C4-2B (cell line): ENCODE measurements around the gene PIGL.
A peak's percentile ranks its signal among the peaks of the same experiment; 100 is the strongest.

ENCODE experiments used
- H3K27ac ChIP-seq: fragments of 450-650 bp; 2 replicates; pipeline ENCODE4 v1.5.1; 2017
- ZFX ChIP-seq: fragments of 450-650 bp; IDR thresholded peaks from 2 replicates; pipeline ENCODE4 v1.6.1; 2017
- TF ChIP-seq, protein P1 (sequence below): fragments of 450-650 bp; conservative IDR thresholded peaks from 2 replicates; pipeline ENCODE4 v1.5.1; 2017; ENCODE audit warnings: mild to moderate bottlenecking

PIGL gene

DNA sequence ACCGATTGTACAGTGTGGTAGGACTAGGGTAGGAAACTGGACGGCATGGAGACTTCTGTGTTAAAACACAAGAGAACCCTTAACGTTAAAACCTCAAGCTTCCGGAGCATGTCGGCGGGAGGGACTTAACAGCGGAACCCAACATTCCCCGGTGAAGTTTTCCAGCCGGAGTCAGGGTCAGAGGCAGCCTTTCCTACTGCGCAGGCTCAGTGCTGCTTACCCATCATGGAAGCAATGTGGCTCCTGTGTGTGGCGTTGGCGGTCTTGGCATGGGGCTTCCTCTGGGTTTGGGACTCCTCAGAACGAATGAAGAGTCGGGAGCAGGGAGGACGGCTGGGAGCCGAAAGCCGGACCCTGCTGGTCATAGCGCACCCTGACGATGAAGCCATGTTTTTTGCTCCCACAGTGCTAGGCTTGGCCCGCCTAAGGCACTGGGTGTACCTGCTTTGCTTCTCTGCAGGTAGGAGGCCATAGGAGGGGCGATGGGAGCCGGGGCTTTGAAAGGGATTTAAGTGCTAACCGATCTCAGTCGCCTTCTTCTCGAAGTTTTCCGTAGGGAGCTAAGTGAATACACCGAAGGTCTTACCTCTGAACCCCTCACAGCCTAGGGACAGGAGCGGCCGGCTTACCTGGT, at the start of gene PIGL:
PIGL (plus strand) TSS at position 209 of the 634 bp plus-strand sequence; CDS start at position 226, 17 bp downstream.
- peak within 1 kb of the TSS; percentile 97 for H3K27ac ChIP-seq
- TF ChIP-seq, protein P1, sequence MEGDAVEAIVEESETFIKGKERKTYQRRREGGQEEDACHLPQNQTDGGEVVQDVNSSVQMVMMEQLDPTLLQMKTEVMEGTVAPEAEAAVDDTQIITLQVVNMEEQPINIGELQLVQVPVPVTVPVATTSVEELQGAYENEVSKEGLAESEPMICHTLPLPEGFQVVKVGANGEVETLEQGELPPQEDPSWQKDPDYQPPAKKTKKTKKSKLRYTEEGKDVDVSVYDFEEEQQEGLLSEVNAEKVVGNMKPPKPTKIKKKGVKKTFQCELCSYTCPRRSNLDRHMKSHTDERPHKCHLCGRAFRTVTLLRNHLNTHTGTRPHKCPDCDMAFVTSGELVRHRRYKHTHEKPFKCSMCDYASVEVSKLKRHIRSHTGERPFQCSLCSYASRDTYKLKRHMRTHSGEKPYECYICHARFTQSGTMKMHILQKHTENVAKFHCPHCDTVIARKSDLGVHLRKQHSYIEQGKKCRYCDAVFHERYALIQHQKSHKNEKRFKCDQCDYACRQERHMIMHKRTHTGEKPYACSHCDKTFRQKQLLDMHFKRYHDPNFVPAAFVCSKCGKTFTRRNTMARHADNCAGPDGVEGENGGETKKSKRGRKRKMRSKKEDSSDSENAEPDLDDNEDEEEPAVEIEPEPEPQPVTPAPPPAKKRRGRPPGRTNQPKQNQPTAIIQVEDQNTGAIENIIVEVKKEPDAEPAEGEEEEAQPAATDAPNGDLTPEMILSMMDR, result no peak
- TF ChIP-seq ZFX, result peak; percentile 66; the same call in 1 of the 2 replicates

DNA sequence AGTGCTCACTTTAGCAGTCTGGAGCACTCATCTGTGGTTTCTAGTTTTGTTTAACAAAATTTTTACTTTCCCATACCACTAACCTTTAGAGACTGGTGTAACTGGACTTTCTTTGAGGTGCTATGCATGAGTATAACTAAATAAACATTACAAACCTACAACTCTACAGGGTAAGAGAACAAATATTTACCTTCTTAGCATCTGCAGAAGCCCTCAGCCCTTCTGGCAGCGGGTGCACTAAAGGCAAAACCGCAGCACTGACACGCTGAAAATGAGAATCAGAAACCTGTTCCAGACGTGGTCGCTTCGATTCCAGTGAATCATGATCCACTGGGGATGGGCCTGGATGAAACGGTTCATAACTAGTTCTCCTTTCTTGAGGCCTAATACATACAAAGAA, 45.4 kb upstream of the PIGL start:
- no peak for TF ChIP-seq ZFX
- TF ChIP-seq, protein P1, result no peak
- peak overlapping the region; percentile 7; the same call in 1 of the 2 replicates for H3K27ac ChIP-seq

DNA sequence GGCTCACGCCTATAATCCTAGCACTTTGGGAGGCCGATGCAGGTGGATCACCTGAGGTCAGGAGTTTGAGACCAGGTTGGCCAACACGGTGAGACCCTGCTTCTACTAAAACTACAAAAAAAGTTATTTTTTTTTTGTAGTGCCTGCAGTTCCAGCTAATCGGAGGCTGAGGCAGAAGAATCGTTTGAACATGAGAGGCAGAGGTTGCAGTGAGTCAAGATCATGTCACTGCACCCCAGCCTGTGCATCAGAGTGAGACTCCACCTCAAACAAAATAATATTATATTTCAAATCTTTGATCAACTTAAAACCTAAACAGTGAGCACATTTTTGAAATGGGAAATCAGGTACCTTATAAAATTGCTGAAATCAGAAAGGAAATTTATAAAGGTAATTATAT, 38.2 kb upstream of the PIGL start:
- H3K27ac ChIP-seq, result no peak overlapping the region
- no peak for TF ChIP-seq ZFX
- TF ChIP-seq, protein P1, result no peak

DNA sequence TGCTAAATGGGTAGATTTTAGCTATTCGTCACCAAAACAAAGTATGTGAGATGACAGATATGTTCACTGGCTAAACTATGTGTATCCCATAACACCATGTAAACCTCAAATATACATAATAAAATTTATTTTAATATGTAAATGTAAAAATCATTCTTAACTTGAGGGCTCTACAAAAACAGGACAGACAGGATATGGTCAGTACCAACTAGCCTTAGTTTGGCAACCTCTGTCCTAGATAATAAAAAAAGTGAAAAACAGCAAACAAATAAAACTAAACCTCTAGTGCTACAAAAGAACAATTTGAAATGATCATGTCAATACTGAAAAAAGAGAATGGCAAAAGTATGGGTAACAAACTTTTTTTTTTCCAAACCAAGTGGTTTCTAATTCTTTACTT, 35.4 kb upstream of the PIGL start:
- no peak overlapping the region for H3K27ac ChIP-seq
- TF ChIP-seq, protein P1, result no peak
- no peak for TF ChIP-seq ZFX

DNA sequence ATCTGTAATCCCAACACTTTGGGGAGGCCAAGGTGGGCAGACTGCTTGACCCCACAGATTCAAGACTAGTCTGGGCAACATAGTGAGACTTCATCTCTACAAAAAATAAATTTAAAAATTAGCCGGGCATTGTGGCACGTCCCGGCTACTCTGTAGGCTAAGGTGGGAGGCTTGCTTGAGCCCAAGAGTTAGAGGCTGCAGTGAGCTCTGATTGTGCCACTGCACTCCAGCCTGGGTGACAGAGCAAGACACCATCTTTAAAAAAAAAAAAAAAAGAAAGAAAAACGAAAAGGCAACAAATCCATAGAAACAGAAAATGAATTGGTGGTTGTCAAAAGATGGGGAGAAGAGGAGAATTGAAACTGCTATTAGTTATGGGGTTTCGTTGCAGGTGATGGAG, 29.4 kb upstream of the PIGL start:
- no peak overlapping the region for H3K27ac ChIP-seq
- TF ChIP-seq, protein P1, result no peak

DNA sequence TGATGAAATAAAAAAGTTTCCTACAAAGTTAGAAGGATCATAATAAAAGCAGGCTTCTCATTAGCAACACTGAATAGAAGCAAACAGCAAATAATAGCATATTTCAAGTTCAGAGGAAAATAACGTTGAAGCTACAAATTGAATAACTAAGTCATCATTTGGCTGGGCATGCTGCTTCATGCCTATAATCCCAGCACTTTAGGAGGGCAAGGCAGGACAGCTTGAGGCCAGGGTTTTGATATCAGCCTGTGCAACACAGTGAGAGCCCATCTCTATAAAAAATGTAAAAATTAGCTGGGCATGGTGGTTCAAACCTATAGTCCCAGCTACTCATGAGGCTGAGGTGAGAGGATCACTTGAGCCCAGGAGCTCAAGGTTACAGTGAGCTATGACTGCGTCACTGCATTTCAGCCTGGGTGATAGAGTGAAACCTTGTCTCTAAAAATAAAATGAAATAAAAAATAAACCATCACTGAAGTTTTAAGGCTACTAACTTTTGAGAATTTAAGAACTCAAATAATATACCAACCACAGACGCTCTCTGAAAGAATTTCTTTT, 27.1 kb upstream of the PIGL start:
- no peak overlapping the region for H3K27ac ChIP-seq
- TF ChIP-seq, protein P1, result no peak
- no peak for TF ChIP-seq ZFX

DNA sequence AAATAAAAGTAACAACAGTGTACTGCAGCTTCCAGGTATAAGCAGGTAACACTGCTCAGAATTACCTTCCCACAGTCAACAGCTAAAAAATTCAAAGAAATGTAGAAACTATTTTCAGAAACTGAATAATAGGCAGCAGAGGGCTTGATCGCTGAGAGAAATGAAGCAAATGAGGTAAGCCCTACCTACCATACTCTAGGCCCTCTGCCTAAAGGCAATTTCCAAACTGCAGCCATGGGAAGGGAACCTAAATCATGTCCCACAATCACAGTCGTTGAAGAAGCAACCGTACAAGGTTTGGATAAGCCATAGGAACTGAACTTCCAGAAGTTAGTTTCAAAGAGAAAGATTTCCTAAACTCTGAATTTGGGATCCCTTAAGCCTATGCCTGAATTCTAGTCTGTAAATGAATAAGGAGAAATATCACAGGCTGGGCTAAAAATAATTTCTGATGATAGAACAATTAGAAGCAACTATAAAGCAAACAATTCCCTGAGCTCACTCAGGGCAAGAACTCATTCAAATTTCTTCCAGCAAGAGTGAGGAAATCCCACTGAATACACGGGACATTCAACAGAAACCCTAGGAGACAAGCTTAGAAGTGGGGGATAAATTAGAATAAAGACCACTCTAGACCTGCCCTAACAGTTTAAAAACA, 26.2 kb upstream of the PIGL start:
- no peak overlapping the region for H3K27ac ChIP-seq
- TF ChIP-seq ZFX, result no peak
- TF ChIP-seq, protein P1, result no peak
